Measurements from ENCODE around the gene SHPK. TPM values are rescaled to one million over a fixed set of nuclear protein-coding genes. Genes with fewer than 3 reads are reported as not detected.

SHPK gene
- total and polyA plus RNA-seq, 8 donors = 7.4 to 10.5 (median 8.8) TPM

GRCh38 chr17:3675886-3676285 is 39.8 kb upstream of the SHPK start:
- Histone ChIP-seq H3K27me3 (no peaks in the 10 kb centered on the region), H3K4me3 (no peak overlapping the region), H3K27ac (no peak overlapping the region), H3K9me3 (no peaks in the 10 kb centered on the region), H3K4me1 (no peaks in the 10 kb centered on the region), H3K36me3 (no peaks in the 10 kb centered on the region)
- ATAC-seq (no peak), DNase-seq (no peak), FAIRE-seq (no peak)
- intact Hi-C loops (cut with DNase I) = no loop called here
- TF ChIP-seq CTCF (IDR thresholded peaks at IDR 0.05) = no peak
- WGBS, 2 donors = 59 to 62% methylated on average over 11 of the region's 11 CpGs

DNA sequence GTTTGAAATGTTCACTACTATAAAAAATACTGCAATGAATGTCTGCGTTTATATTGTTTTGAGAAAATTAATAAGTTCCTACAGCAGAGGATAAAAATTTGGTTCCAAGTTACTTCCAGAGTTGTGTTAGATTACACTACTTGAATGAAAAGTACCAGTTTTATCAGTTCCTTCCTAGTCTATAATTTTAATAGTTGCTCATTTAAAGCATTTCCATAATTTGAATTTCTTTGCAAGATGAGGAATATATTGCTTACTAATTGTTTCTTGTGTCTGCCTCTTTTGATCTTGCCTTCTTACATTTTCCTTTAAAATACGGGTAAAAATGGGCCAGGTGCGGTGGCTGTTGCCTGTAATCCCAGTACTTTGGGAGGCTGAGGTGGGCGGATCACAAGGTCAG is 36.5 kb upstream of the SHPK start:
- FAIRE-seq = no peak

GRCh38 chr17:3669548-3669947 is 33.5 kb upstream of the SHPK start:
- Histone ChIP-seq H3K36me3 (peaks cover 0 to 2% (median 0%) of the 10 kb centered on the region in 3 donors), H3K27ac (no peak overlapping the region), H3K4me3 (peak overlapping the region; percentile 88 to 99 (median 92)), H3K27me3 (no peaks in the 10 kb centered on the region), H3K9me3 (no peaks in the 10 kb centered on the region), H3K4me1 (peaks cover 9 to 25% (median 12%) of the 10 kb centered on the region in 3 donors)
- FAIRE-seq = no peak
- WGBS, 2 donors = 30 to 39% methylated on average over 12 of the region's 12 CpGs
- intact Hi-C loops (cut with DNase I) = no loop called here
- no peak for DNase-seq
- ATAC-seq = no peak
- no peak for TF ChIP-seq CTCF (IDR thresholded peaks at IDR 0.05)

More for the DNA sequence above, 36.5 kb upstream of the SHPK start:
- peaks cover 6 to 10% (median 9%) of the 10 kb centered on the region in 3 donors for H3K4me1 ChIP-seq
- no peak for TF ChIP-seq CTCF (IDR thresholded peaks at IDR 0.05)
- no peaks in the 10 kb centered on the region for H3K27me3 ChIP-seq
- H3K36me3 ChIP-seq = no peaks in the 10 kb centered on the region
- no peaks in the 10 kb centered on the region for H3K9me3 ChIP-seq
- H3K4me3 ChIP-seq = no peak overlapping the region
- WGBS, 2 donors = 95 to 98% methylated on average over 4 of the region's 4 CpGs
- H3K27ac ChIP-seq = no peak overlapping the region
- DNase-seq (no peak), ATAC-seq (no peak)
- intact Hi-C loops (cut with DNase I) = no loop called here

GRCh38 chr17:3669085-3669347 is 33.0 kb upstream of the SHPK start:
- H3K4me3 ChIP-seq = peak overlapping the region; percentile 88 to 99 (median 92)
- H3K9me3 ChIP-seq = no peaks in the 10 kb centered on the region
- DNase-seq (no peak), ATAC-seq (no peak), FAIRE-seq (no peak)
- TF ChIP-seq CTCF (IDR thresholded peaks at IDR 0.05) = no peak
- 0% methylated on average over 15 to 32 of the region's 32 CpGs for WGBS, 2 donors
- H3K4me1 ChIP-seq = peaks cover 9 to 25% (median 12%) of the 10 kb centered on the region in 3 donors
- H3K27me3 ChIP-seq = no peaks in the 10 kb centered on the region
- peaks cover 0 to 7% (median 0%) of the 10 kb centered on the region in 3 donors for H3K36me3 ChIP-seq
- intact Hi-C loops (cut with DNase I) = no loop called here
- peak overlapping the region; percentile 94 to 99 (median 97) for H3K27ac ChIP-seq

GRCh38 chr17:3668279-3669084 is 32.4 kb upstream of the SHPK start, which contains the start of the genes EMC6 and TAX1BP3:
Gene EMC6, plus strand, starts transcription at chr17:3668812. Its CDS starts 335 bp downstream, at chr17:3669147.
Gene TAX1BP3, minus strand, starts transcription at chr17:3668578. Its CDS starts 52 bp downstream, at chr17:3668526.
- peak within 1 kb of the TSS; percentile 88 to 99 (median 92) for H3K4me3 ChIP-seq
- no peaks in the 10 kb centered on the region for H3K27me3 ChIP-seq
- H3K36me3 ChIP-seq = peaks cover 0 to 11% (median 0%) of the 10 kb centered on the region in 3 donors
- TF ChIP-seq CTCF (IDR thresholded peaks at IDR 0.05) = no peak
- ATAC-seq = peak; percentile 86 to 95 (median 90)
- DNase-seq = peak; percentile 97 to 100 (median 100)
- FAIRE-seq = no peak
- peaks cover 9 to 25% (median 12%) of the 10 kb centered on the region in 3 donors for H3K4me1 ChIP-seq
- 0% methylated on average over 89 of the region's 89 CpGs for WGBS, 2 donors
- no peaks in the 10 kb centered on the region for H3K9me3 ChIP-seq
- intact Hi-C loops (cut with DNase I) = no loop called here
- H3K27ac ChIP-seq = peak within 1 kb of the TSS; percentile 94 to 99 (median 97)

Data from pancreas (tissue), 10 donors.